ENCODE results near the gene SRSF7. TPM values are rescaled to one million over a fixed set of nuclear protein-coding genes. Genes with fewer than 3 reads are reported as not detected.

Gene SRSF7
- total and polyA plus RNA-seq, 8 donors, result 83.3 to 290 (median 228) TPM

DNA sequence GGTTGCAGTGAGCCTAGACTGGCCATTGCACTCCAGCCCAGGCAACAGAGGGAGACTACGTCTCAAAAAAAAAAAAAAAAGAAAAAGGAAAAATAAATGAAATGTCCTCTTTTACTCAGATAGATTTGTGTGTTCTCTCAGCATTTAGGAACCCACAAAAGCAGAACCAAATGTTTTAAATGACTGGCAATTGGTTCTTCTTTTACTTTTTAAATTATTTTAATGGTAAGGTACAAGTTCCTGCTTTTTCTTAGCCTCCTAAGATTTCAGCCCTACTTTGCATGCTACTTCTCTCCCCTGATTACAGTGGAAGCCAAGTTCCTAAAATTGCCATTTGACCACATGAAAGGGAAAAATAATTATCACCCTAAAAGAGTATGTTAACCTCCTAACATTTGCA lies 23.5 kb downstream of the SRSF7 start:
- H3K27ac ChIP-seq, result no peak overlapping the region
- ATAC-seq (no peak), DNase-seq (no peak)
- H3K9me3 ChIP-seq, result no peaks in the 10 kb centered on the region
- TF ChIP-seq, protein P1, sequence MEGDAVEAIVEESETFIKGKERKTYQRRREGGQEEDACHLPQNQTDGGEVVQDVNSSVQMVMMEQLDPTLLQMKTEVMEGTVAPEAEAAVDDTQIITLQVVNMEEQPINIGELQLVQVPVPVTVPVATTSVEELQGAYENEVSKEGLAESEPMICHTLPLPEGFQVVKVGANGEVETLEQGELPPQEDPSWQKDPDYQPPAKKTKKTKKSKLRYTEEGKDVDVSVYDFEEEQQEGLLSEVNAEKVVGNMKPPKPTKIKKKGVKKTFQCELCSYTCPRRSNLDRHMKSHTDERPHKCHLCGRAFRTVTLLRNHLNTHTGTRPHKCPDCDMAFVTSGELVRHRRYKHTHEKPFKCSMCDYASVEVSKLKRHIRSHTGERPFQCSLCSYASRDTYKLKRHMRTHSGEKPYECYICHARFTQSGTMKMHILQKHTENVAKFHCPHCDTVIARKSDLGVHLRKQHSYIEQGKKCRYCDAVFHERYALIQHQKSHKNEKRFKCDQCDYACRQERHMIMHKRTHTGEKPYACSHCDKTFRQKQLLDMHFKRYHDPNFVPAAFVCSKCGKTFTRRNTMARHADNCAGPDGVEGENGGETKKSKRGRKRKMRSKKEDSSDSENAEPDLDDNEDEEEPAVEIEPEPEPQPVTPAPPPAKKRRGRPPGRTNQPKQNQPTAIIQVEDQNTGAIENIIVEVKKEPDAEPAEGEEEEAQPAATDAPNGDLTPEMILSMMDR (IDR thresholded peaks at IDR 0.05), result no peak
- peaks cover 0 to 34% of the 10 kb centered on the region in 2 donors for H3K36me3 ChIP-seq
- peaks cover 0 to 12% of the 10 kb centered on the region in 2 donors for H3K4me1 ChIP-seq
- no peaks in the 10 kb centered on the region for H3K27me3 ChIP-seq
- H3K4me3 ChIP-seq, result no peak overlapping the region
- intact Hi-C loops (cut with DNase I), result loop anchor here in 1 of 2 donors (5.0 kb wide), 1 partner anchor 145 kb away; no protein-coding TSS in a partner anchor

DNA sequence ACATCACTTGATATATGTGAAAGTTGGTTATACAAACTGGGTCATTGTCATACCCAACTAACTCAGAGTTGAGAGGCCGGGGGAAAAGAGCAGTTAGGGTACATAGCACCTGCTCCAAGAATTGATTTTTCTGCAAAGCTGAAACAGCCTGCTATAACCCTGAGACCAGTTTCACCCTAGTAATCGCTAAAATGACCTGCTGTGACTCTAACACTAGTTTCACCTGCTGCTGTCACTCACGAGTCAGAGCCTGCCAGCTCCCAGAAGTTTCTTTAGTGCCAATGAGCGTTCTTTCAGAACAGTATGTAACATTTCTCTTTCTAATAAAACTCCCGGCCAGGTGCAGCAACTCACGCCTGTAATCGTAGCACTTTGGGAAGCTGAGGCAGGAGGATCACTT lies 28.0 kb downstream of the SRSF7 start:
- TF ChIP-seq, protein P1 (IDR thresholded peaks at IDR 0.05), result no peak
- peaks cover 0 to 18% of the 10 kb centered on the region in 2 donors for H3K4me1 ChIP-seq
- ATAC-seq, result no peak
- DNase-seq, result no peak
- no peaks in the 10 kb centered on the region for H3K9me3 ChIP-seq
- H3K27ac ChIP-seq, result no peak overlapping the region
- intact Hi-C loops (cut with DNase I), result no loop called here
- no peaks in the 10 kb centered on the region for H3K27me3 ChIP-seq
- H3K36me3 ChIP-seq, result no peaks in the 10 kb centered on the region
- H3K4me3 ChIP-seq, result no peak overlapping the region

DNA sequence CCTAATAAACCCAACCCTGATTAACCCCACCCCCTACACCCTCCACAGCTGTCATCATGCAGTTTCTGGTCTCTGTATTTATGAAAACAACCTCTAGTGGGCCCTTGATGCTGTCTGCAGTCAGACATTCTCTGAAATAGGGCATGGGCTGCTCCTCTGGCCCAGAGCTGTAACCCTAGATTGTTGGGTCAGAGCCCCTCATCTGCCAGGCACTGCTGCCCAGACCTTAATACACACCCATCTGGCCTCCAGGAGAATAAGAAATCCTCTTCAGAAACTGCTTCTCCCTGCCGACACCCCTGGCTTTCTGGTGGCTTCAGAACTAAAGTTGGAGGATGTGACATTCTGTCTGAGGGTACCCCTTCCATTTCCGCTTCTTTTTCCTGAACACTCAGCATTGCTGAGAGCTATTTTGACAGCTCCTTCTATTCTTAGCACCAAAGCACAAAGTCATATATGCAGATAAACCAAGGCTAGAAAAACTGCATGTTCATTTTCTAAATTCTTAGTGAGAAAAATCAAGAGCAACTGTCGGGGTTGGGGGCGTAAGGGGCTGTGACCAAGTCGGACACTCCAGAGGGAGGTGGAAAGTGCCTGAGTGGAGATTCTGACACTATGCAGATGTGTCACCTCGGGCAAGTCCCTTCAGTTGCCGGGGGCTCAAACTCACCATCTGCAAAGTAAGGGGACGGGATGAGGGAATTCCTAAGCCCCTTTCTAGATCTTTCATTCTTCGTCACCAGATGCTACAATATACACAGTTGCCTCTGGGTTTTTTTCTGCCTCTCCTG lies 28.7 kb downstream of the SRSF7 start:
- no peaks in the 10 kb centered on the region for H3K27me3 ChIP-seq
- intact Hi-C loops (cut with DNase I), result no loop called here
- no peak for DNase-seq
- H3K36me3 ChIP-seq, result no peaks in the 10 kb centered on the region
- no peak for ATAC-seq
- TF ChIP-seq, protein P1 (IDR thresholded peaks at IDR 0.05), result no peak
- H3K9me3 ChIP-seq, result no peaks in the 10 kb centered on the region
- no peak overlapping the region for H3K27ac ChIP-seq
- peaks cover 0 to 18% of the 10 kb centered on the region in 2 donors for H3K4me1 ChIP-seq
- H3K4me3 ChIP-seq, result no peak overlapping the region

DNA sequence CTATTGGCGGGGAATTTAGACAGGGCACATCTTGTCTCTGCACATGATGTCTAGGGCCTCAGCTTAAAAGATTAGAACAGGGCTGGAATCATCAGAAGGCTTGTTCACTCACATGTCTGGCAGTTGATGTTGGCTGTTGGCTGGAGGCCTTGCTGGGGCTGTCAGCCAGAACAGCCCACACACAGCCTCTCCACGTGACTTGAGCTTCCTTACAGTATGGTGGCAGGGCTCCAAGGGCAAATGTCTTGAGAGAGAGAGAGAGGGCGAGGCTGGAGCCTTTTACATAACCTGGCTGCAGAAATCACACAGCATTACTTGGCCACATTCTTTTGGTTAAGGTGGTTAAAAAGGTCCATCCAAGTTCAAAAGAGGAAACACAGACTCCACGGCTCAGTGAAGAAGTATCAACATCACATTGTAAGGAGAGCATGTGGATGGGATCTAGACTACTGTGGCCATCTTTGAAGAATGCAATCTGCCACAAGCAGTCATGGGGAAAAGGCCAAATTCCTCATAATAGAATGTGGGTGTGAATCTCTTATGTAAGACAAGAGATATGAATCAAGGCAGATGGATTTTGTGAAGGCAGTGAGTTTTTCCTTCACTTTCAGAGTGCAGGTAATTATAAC lies 30.4 kb downstream of the SRSF7 start:
- peak overlapping the region; percentile 18 to 30 for H3K27ac ChIP-seq
- intact Hi-C loops (cut with DNase I), result no loop called here
- H3K27me3 ChIP-seq, result no peaks in the 10 kb centered on the region
- no peaks in the 10 kb centered on the region for H3K36me3 ChIP-seq
- no peak overlapping the region for H3K4me3 ChIP-seq
- TF ChIP-seq, protein P1 (IDR thresholded peaks at IDR 0.05), result no peak
- no peaks in the 10 kb centered on the region for H3K9me3 ChIP-seq
- ATAC-seq (peak; percentile 81), DNase-seq (peak in 3 of 4 donors; percentile 85 to 94 (median 88))
- peaks cover 0 to 23% of the 10 kb centered on the region in 2 donors for H3K4me1 ChIP-seq

DNA sequence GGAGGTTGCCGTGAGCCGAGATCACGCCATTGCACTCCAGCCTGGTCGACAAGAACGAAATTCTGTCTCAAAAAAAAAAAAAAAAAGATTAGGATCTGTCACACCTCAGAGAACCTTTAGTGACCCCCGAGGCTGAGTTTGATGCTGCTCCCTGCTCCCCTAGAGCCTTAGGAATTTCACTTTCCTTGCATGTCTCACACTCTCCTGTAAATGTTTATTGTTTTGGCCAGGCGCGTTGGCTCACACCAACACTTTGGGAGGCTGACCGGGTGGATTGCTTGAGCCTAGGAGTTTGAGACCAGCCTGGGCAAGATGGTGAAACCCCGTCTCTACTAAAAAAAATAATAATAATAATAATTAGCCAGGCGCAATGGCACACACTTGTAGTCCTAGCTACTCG lies 31.5 kb downstream of the SRSF7 start:
- Histone ChIP-seq H3K4me3 (no peak overlapping the region), H3K9me3 (no peaks in the 10 kb centered on the region), H3K27ac (peak overlapping the region in 1 of 2 donors; percentile 18), H3K36me3 (peaks cover 0 to 3% of the 10 kb centered on the region in 2 donors), H3K27me3 (no peaks in the 10 kb centered on the region), H3K4me1 (peaks cover 0 to 27% of the 10 kb centered on the region in 2 donors)
- no peak for DNase-seq
- TF ChIP-seq, protein P1 (IDR thresholded peaks at IDR 0.05), result no peak
- intact Hi-C loops (cut with DNase I), result no loop called here
- ATAC-seq, result no peak

All from left lung (tissue), 10 donors.